Measurements from ENCODE around the gene CENPO. TPM values are rescaled to one million over a fixed set of nuclear protein-coding genes. Genes with fewer than 3 reads are reported as not detected.

Gene CENPO
- total and polyA plus RNA-seq, 2 of the 4 experiments (the other 2 are of a cell fraction) = 20.1 to 27.2 TPM

DNA sequence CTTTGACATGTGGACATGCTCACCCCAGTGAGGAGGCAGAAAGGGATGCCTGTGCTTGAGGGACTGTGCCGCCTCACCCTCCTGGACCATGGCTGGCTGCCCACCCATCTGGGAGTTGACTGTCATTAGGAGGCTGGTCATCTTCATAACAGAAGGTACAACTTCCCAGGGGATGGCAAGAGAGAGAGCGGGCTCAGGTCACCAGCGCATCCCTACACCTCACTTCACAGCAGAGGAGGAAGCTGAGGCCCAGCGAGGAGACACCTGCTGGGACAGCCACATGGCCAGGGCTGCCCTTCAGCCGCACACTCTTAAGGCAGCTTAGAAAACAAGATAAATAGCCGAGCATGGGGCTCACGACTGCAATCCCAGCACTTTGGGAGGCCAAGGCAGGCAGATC lies 67.4 kb downstream of the CENPO start:
- Histone ChIP-seq H3K18ac (ENCODE audit: low read depth, low read length) (no peak overlapping the region), H2AK5ac (ENCODE audit: low read depth, low read length) (no peak overlapping the region), H2BK120ac (ENCODE audit: low read depth, low read length) (no peak overlapping the region), H3K79me1 (ENCODE audit: low read depth in 1 of 2, low read length in 2 of 2) (peaks cover 2 to 20% of the 10 kb centered on the region in 2 experiments; a peak in 3 of 4 replicates), H2BK5ac (ENCODE audit: low read depth, low read length, poor library complexity, severe bottlenecking) (no peak overlapping the region), H3K27me3 (ENCODE audit: control insufficient read depth, insufficient read depth, low read length) (no peaks in the 10 kb centered on the region), H4K20me1 (ENCODE audit: insufficient read depth, low read length) (0 out of 2 replicates have a peak, but pooled peaks cover 3% of the 10 kb centered on the region), H3K4ac (ENCODE audit: low read depth, low read length) (no peak overlapping the region), H2AK9ac (replicated peaks; ENCODE audit: low read depth, low read length, poor library complexity) (no peak overlapping the region), H3K4me1 (ENCODE audit: control insufficient read depth, insufficient read depth, low read length) (peaks cover 18% of the 10 kb centered on the region), H3K4me2 (ENCODE audit: low read depth, low read length) (no peak overlapping the region), H3K14ac (replicated peaks; ENCODE audit: low read depth, low read length) (no peak overlapping the region), H2BK15ac (ENCODE audit: low read depth, low read length) (no peak overlapping the region), H3K9me3 (ENCODE audit: control insufficient read depth, insufficient read depth, low read length) (no peaks in the 10 kb centered on the region), H3K27ac (ENCODE audit: insufficient read depth, low read length) (no peak overlapping the region), H3K23ac (ENCODE audit: low read depth, low read length) (no peak overlapping the region), H2BK20ac (ENCODE audit: low read depth, low read length) (no peak overlapping the region), H3K4me3 (ENCODE audit: insufficient read depth, low read depth, low read length) (no peak overlapping the region), H4K91ac (ENCODE audit: insufficient read depth, low read depth, low read length) (no peak overlapping the region), H3K36me3 (ENCODE audit: control insufficient read depth, insufficient read depth, low read length) (no peaks in the 10 kb centered on the region; the same call in 1 of the 2 replicates), H4K8ac (ENCODE audit: low read depth in 2 of 2, low read length in 2 of 2) (no peak overlapping the region), H3K9ac (ENCODE audit: low read depth, low read length) (no peak overlapping the region), H2AFZ (replicated peaks; ENCODE audit: low read length, poor library complexity) (no peak overlapping the region), H3K56ac (ENCODE audit: extremely low read depth, insufficient read depth, low read length) (no peak overlapping the region), H3K9me1 (ENCODE audit: insufficient read depth, low read length) (peaks cover 19% of the 10 kb centered on the region), H4K5ac (ENCODE audit: low read depth, low read length) (no peak overlapping the region)
- TF ChIP-seq CTCF (conservative IDR thresholded peaks at IDR 0.05; ENCODE audit: low read depth, low read length) (no peak), RAD21 (IDR thresholded peaks at IDR 0.05; ENCODE audit: low read length) (no peak), CHD1 (IDR thresholded peaks at IDR 0.05; ENCODE audit: low read depth, low read length) (no peak), POLR2A (IDR thresholded peaks at IDR 0.05; ENCODE audit: low read depth, low read length) (no peak), FOS (IDR thresholded peaks at IDR 0.05; ENCODE audit: low read depth, low read length) (no peak), SMC3 (IDR thresholded peaks at IDR 0.05; ENCODE audit: low read depth, low read length) (no peak), RCOR1 (IDR thresholded peaks at IDR 0.05; ENCODE audit: insufficient replicate concordance, low read length) (no peak), NFE2L2 (IDR thresholded peaks at IDR 0.05; ENCODE audit: low read depth, low read length) (no peak)
- TF ChIP-seq, protein P1, sequence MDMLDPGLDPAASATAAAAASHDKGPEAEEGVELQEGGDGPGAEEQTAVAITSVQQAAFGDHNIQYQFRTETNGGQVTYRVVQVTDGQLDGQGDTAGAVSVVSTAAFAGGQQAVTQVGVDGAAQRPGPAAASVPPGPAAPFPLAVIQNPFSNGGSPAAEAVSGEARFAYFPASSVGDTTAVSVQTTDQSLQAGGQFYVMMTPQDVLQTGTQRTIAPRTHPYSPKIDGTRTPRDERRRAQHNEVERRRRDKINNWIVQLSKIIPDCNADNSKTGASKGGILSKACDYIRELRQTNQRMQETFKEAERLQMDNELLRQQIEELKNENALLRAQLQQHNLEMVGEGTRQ (IDR thresholded peaks at IDR 0.05; ENCODE audit: low read depth, low read length) = no peak
- ChIA-PET POLR2A (ENCODE audit: unreplicated experiment) (no interaction called here), CTCF (no interaction called here)
- DNase-seq (no peak), ATAC-seq (ENCODE audit: low read depth) (no peak)
- 64% methylated on average over 3 of the region's 7 CpGs; no CpG with 5 or more reads in 1 of the 2 experiments for WGBS, 2 experiments (ENCODE audit: extremely low coverage in 2 of 2, insufficient read length in 1 of 2)
- in situ Hi-C loops (cut with MboI; ENCODE audit: low sequenced_read_pairs) = no loop called here
- no TSS peak for BruUV-seq (replicated peaks)
- dilution Hi-C loops (cut with HindIII; ENCODE audit: low sequenced_read_pairs, unreplicated experiment) = no loop called here
- intact Hi-C loops (cut with micrococcal nuclease) = loop anchor here (10.0 kb wide), 1 partner anchor 334 kb away; no protein-coding TSS in a partner anchor
